SK-N-SH (cell line): ENCODE measurements around the gene ADAMTS3. TPM values are rescaled to one million over a fixed set of nuclear protein-coding genes. Genes with fewer than 3 reads are reported as not detected.

Experiments
- CTCF ChIA-PET: fragments of 300-600, 350-600 bp; formaldehyde crosslinking; extraction: SDS; loops from one replicate; lab custom pipeline; 2021; lab: Yijun Ruan, JAX
- POLR2A ChIA-PET: fragments of 350-600 bp; sonication (Branson Sonifier 250); formaldehyde crosslinking; extraction: SDS; loops from one replicate; lab custom pipeline; 2020; ENCODE audit warnings: antibody characterized with exemption, inconsistent platforms; lab: Yijun Ruan, JAX
- DNase-seq: peaks from one replicate; pipeline ENCODE4 v3.0.0; 2012
- H2AFZ ChIP-seq: fragments of 200-600 bp; sonication (generic); 2 replicates; pipeline ENCODE4 v1.8.1; 2016; ENCODE audit warnings: antibody characterized with exemption, mild to moderate bottlenecking, low read depth
- H3F3A ChIP-seq: fragments of 200-600 bp; sonication (generic); replicated peaks from 2 replicates; pipeline ENCODE3; 2016; ENCODE audit warnings: antibody characterized with exemption, mild to moderate bottlenecking; ENCODE audit not compliant: insufficient read depth
- H3K27ac ChIP-seq, 2 experiments: fragments of 200-500 bp in 1 of 2; fragments of 200-600 bp in 1 of 2; sonication (Bioruptor generic) in 1 of 2; sonication (generic), shearing (Covaris generic) in 1 of 2; 2 replicates each; pipeline versions ENCODE4 v1.5.1 to v1.6.1; 2014 to 2016; ENCODE audit warnings: low read depth in 2 of 2, inconsistent platforms in 1 of 2, low read length in 1 of 2, mild to moderate bottlenecking in 1 of 2, mixed read lengths in 1 of 2
- H3K27me3 ChIP-seq: fragments of 200-600 bp; sonication (generic), shearing (Covaris generic); 2 replicates; pipeline ENCODE4 v1.6.1; 2016; ENCODE audit warnings: mixed run types; ENCODE audit not compliant: insufficient read depth
- H3K36me3 ChIP-seq, 2 experiments: fragments of 200-500 bp in 1 of 2; fragments of 200-600 bp in 1 of 2; sonication (Bioruptor generic) in 1 of 2; sonication (generic) in 1 of 2; replicated peaks in 1 of 2; 2 replicates each; pipeline versions ENCODE3 to v1.5.1; 2014 to 2016; ENCODE audit warnings: low read length in 1 of 2, mild to moderate bottlenecking in 1 of 2; ENCODE audit not compliant: insufficient read depth in 2 of 2, control insufficient read depth in 1 of 2
- H3K4me1 ChIP-seq, 2 experiments: fragments of 200-500 bp in 1 of 2; fragments of 200-600 bp in 1 of 2; sonication (Bioruptor generic) in 1 of 2; sonication (generic), shearing (Covaris generic) in 1 of 2; 2 replicates each; pipeline versions ENCODE4 v1.5.1 to v1.6.1; 2014 to 2016; ENCODE audit warnings: low read depth in 1 of 2, low read length in 1 of 2, mixed run types in 1 of 2; ENCODE audit not compliant: insufficient read depth in 2 of 2, control insufficient read depth in 1 of 2
- H3K4me2 ChIP-seq: fragments of 200-600 bp; sonication (generic), shearing (Covaris generic); 2 replicates; pipeline ENCODE4 v1.6.1; 2017; ENCODE audit warnings: mixed run types
- H3K4me3 ChIP-seq, 2 experiments: fragments of 200-500 bp in 1 of 2; fragments of 200-600 bp in 1 of 2; sonication (Bioruptor generic) in 1 of 2; sonication (generic), shearing (Covaris generic) in 1 of 2; 2 replicates each; pipeline versions ENCODE4 v1.5.1 to v1.8.1; 2014 to 2016; ENCODE audit warnings: low read depth in 2 of 2, inconsistent platforms in 1 of 2, low read length in 1 of 2, mild to moderate bottlenecking in 1 of 2, mixed read lengths in 1 of 2, moderate library complexity in 1 of 2
- H3K79me2 ChIP-seq: fragments of 200-600 bp; sonication (generic); 2 replicates; pipeline ENCODE4 v1.8.1; 2017; ENCODE audit warnings: mild to moderate bottlenecking; ENCODE audit not compliant: insufficient read depth
- H3K9ac ChIP-seq: fragments of 200-600 bp; sonication (generic); 2 replicates; pipeline ENCODE4 v1.6.1; 2017; ENCODE audit warnings: mixed run types
- H3K9me2 ChIP-seq: fragments of 200-600 bp; sonication (generic); 2 replicates; pipeline ENCODE4 v1.6.1; 2017; ENCODE audit warnings: mixed run types
- H3K9me3 ChIP-seq: fragments of 200-600 bp; sonication (generic); 2 replicates; pipeline ENCODE4 v1.6.1; 2017; ENCODE audit warnings: mixed run types, mild to moderate bottlenecking, moderate library complexity
- H4K20me1 ChIP-seq: fragments of 200-600 bp; sonication (generic); 2 replicates; pipeline ENCODE4 v1.6.1; 2017; ENCODE audit warnings: mild to moderate bottlenecking, mixed run types; ENCODE audit not compliant: insufficient read depth
- CHD2 ChIP-seq: fragments of 150-350 bp; IDR thresholded peaks from 2 replicates; pipeline ENCODE4 v1.6.1; 2018; ENCODE audit warnings: low read length; ENCODE audit not compliant: partially characterized antibody
- CTCF ChIP-seq: fragments of 200-600 bp; sonication (generic); IDR thresholded peaks from 2 replicates; pipeline ENCODE4 v1.6.1; 2017; ENCODE audit warnings: antibody characterized with exemption, mild to moderate bottlenecking, moderate library complexity
- EP300 ChIP-seq, 2 experiments: IDR thresholded peaks; 2 replicates each; pipeline versions ENCODE4 v1.4.0 to v1.6.1; 2012; ENCODE audit warnings: borderline replicate concordance in 1 of 2, low read depth in 1 of 2, low read length in 1 of 2
- FOSL2 ChIP-seq: IDR thresholded peaks from 2 replicates; pipeline ENCODE4 v1.4.0; 2012; ENCODE audit warnings: low read depth, mild to moderate bottlenecking, moderate library complexity, borderline replicate concordance
- FOXM1 ChIP-seq: IDR thresholded peaks from 2 replicates; pipeline ENCODE4 v1.4.0; 2012; ENCODE audit warnings: low read depth, mild to moderate bottlenecking
- GATA2 ChIP-seq: sonication (generic); formaldehyde crosslinking; IDR thresholded peaks from 2 replicates; pipeline ENCODE4 v1.5.0; 2020; ENCODE audit warnings: mild to moderate bottlenecking, missing genetic modification reagents
- IRF3 ChIP-seq: fragments of 150-350 bp; IDR thresholded peaks from 2 replicates; pipeline ENCODE4 v1.6.1; 2016; ENCODE audit warnings: mild to moderate bottlenecking, low read depth, low read length
- MAX ChIP-seq: IDR thresholded peaks from 2 replicates; pipeline ENCODE4 v1.4.0; 2012; ENCODE audit warnings: low read depth
- MEF2A ChIP-seq: IDR thresholded peaks from 2 replicates; pipeline ENCODE4 v1.4.0; 2012; ENCODE audit warnings: low read depth, borderline replicate concordance
- NRF1 ChIP-seq: IDR thresholded peaks from 2 replicates; pipeline ENCODE4 v1.6.1; 2012; ENCODE audit warnings: low read depth, mild to moderate bottlenecking, low read length
- RXRA ChIP-seq: IDR thresholded peaks from 2 replicates; pipeline ENCODE4 v1.4.0; 2012; ENCODE audit warnings: low read depth, mild to moderate bottlenecking, borderline replicate concordance
- TCF12 ChIP-seq: IDR thresholded peaks from 2 replicates; pipeline ENCODE4 v1.4.0; 2012
- USF2 ChIP-seq: fragments of 150-350 bp; IDR thresholded peaks from 2 replicates; pipeline ENCODE4 v1.6.1; 2017; ENCODE audit warnings: antibody characterized with exemption, low read length, low read depth, borderline replicate concordance
- WGBS: methylation state at CpG from one replicate; pipeline ENCODE4 v1.1.6; 2017; ENCODE audit warnings: low lambda C conversion rate; 5-methylcytosine and 5-hydroxymethylcytosine counted together
- polyA plus RNA-seq, 3 experiments: library from polyadenylated mRNA; depleted of rRNA; stranded (reverse); fragments of >200 nt; gene quantifications; 2 replicates each; pipeline ENCODE4 v1.2.3, GENCODE V29; 2012
- TF ChIP-seq, protein P1 (sequence below): IDR thresholded peaks from 2 replicates; pipeline ENCODE4; 2012

The ADAMTS3 gene
- polyA plus RNA-seq, 1 of the 3 experiments (the other 2 are of a cell fraction): 0.99 TPM

- no peaks in the 10 kb centered on the region for H3F3A ChIP-seq
- no peaks in the 10 kb centered on the region; the same call in 1 of the 2 replicates for H3K79me2 ChIP-seq
- H3K27ac ChIP-seq: no peak overlapping the region
- no peaks in the 10 kb centered on the region for H3K36me3 ChIP-seq
- H3K27me3 ChIP-seq: no peaks in the 10 kb centered on the region
- ChIA-PET CTCF (no interaction called here), POLR2A (no interaction called here)
- DNase-seq: no peak
- H4K20me1 ChIP-seq: no peaks in the 10 kb centered on the region
- H2AFZ ChIP-seq: no peak overlapping the region
- no peaks in the 10 kb centered on the region for H3K9me2 ChIP-seq
- 100% methylated on average over 1 of the region's 1 CpG for WGBS
- H3K9me3 ChIP-seq: no peaks in the 10 kb centered on the region
- no peak overlapping the region for H3K9ac ChIP-seq
- no peak for TF ChIP-seq TCF12
- TF ChIP-seq EP300 (IDR thresholded peaks at IDR 0.05; ENCODE audit: borderline replicate concordance in 1 of 2, low read depth in 1 of 2, low read length in 1 of 2): no peak
- TF ChIP-seq CHD2: no peak
- TF ChIP-seq, protein P1, sequence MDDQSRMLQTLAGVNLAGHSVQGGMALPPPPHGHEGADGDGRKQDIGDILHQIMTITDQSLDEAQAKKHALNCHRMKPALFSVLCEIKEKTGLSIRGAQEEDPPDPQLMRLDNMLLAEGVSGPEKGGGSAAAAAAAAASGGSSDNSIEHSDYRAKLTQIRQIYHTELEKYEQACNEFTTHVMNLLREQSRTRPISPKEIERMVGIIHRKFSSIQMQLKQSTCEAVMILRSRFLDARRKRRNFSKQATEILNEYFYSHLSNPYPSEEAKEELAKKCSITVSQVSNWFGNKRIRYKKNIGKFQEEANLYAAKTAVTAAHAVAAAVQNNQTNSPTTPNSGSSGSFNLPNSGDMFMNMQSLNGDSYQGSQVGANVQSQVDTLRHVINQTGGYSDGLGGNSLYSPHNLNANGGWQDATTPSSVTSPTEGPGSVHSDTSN: no peak
- no peak for TF ChIP-seq IRF3
- no peak overlapping the region for H3K4me2 ChIP-seq
- no peaks in the 10 kb centered on the region for H3K4me1 ChIP-seq
- no peak overlapping the region for H3K4me3 ChIP-seq
These were observed 37.2 kb downstream of the ADAMTS3 start for GRCh38 chr4:72531768-72532290.

- CTCF ChIA-PET: no interaction called here
- no peak overlapping the region for H3K4me2 ChIP-seq
- no peak overlapping the region for H3K4me3 ChIP-seq
- TF ChIP-seq GATA2 (CRISPR knock-in tag) (no peak), CTCF (no peak), MAX (no peak), USF2 (no peak), FOSL2 (no peak), RXRA (no peak), MEF2A (no peak), IRF3 (no peak), FOXM1 (no peak), NRF1 (no peak), EP300 (IDR thresholded peaks at IDR 0.05; ENCODE audit: borderline replicate concordance in 1 of 2, low read depth in 1 of 2, low read length in 1 of 2) (no peak)
- TF ChIP-seq, protein P1: no peak
These were observed 37.7 kb downstream of the ADAMTS3 start for GRCh38 chr4:72531322-72531721.

More at GRCh38 chr4:72531322-72531721, 37.7 kb downstream of the ADAMTS3 start:
- Histone ChIP-seq H2AFZ (no peak overlapping the region), H3K4me1 (no peaks in the 10 kb centered on the region), H3K36me3 (no peaks in the 10 kb centered on the region), H3K27ac (no peak overlapping the region), H3K27me3 (no peaks in the 10 kb centered on the region), H3K9me3 (no peaks in the 10 kb centered on the region), H4K20me1 (no peaks in the 10 kb centered on the region), H3F3A (no peaks in the 10 kb centered on the region), H3K9me2 (no peaks in the 10 kb centered on the region), H3K9ac (no peak overlapping the region), H3K79me2 (no peaks in the 10 kb centered on the region; the same call in 1 of the 2 replicates)
- POLR2A ChIA-PET: no interaction called here
- DNase-seq: no peak
- WGBS: 89% methylated on average over 3 of the region's 3 CpGs
